H9 (cell line): Measurements from ENCODE around the gene IGDCC3. TPM values are rescaled to one million over a fixed set of nuclear protein-coding genes. Genes with fewer than 3 reads are reported as not detected.
A peak's percentile ranks its signal among the peaks of the same experiment; 100 is the strongest.

Source experiments
- DNase-seq: peaks from one replicate; pipeline ENCODE4 v3.0.0-alpha.2; 2017
- H2AFZ ChIP-seq: one replicate; pipeline ENCODE4 v1.6.1; 2013; ENCODE audit warnings: mild to moderate bottlenecking, low read length, control low read depth, moderate library complexity
- H2AK5ac ChIP-seq: 2 replicates; pipeline ENCODE4 v1.6.1; 2013; ENCODE audit warnings: low read length, control low read depth, mixed read lengths; ENCODE audit not compliant: insufficient read length
- H2BK120ac ChIP-seq: one replicate; pipeline ENCODE4 v1.6.1; 2013; ENCODE audit warnings: low read depth, mild to moderate bottlenecking, low read length, control low read depth, inconsistent platforms; ENCODE audit not compliant: poor library complexity, severe bottlenecking
- H2BK12ac ChIP-seq: 2 replicates; pipeline ENCODE4 v1.6.1; 2013; ENCODE audit warnings: low read length, control low read depth, mixed read lengths, low read depth; ENCODE audit not compliant: insufficient read length
- H2BK15ac ChIP-seq: 2 replicates; pipeline ENCODE4 v1.6.1; 2013; ENCODE audit warnings: low read depth, low read length, control low read depth
- H2BK20ac ChIP-seq: one replicate; pipeline ENCODE4 v1.6.1; 2013; ENCODE audit warnings: low read depth, mild to moderate bottlenecking, low read length, control low read depth, inconsistent platforms; ENCODE audit not compliant: poor library complexity, severe bottlenecking
- H2BK5ac ChIP-seq: 2 replicates; pipeline ENCODE4 v1.6.1; 2013; ENCODE audit warnings: low read length, control low read depth, mixed read lengths; ENCODE audit not compliant: insufficient read length
- H3K14ac ChIP-seq: 2 replicates; pipeline ENCODE4 v1.6.1; 2013; ENCODE audit warnings: low read length, control low read depth; ENCODE audit not compliant: insufficient read depth
- H3K18ac ChIP-seq: 2 replicates; pipeline ENCODE4 v1.6.1; 2013; ENCODE audit warnings: low read depth, mild to moderate bottlenecking, mixed read lengths, low read length, control low read depth; ENCODE audit not compliant: insufficient read length
- H3K23ac ChIP-seq: 2 replicates; pipeline ENCODE4 v1.6.1; 2013; ENCODE audit warnings: low read length, control low read depth, mixed read lengths, low read depth; ENCODE audit not compliant: insufficient read length
- H3K23me2 ChIP-seq: 2 replicates; pipeline ENCODE4 v1.6.1; 2013; ENCODE audit warnings: low read depth, mild to moderate bottlenecking, mixed read lengths, low read length, control low read depth; ENCODE audit not compliant: insufficient read length, poor library complexity, severe bottlenecking
- H3K27ac ChIP-seq: 2 replicates; pipeline ENCODE4 v1.5.1; 2013; ENCODE audit warnings: low read length, control low read depth, mixed read lengths, low read depth; ENCODE audit not compliant: insufficient read length
- H3K27me3 ChIP-seq: 2 replicates; pipeline ENCODE4 v1.6.1; 2013; ENCODE audit warnings: low read length, control low read depth, inconsistent platforms; ENCODE audit not compliant: insufficient read depth
- H3K4ac ChIP-seq: 2 replicates; pipeline ENCODE4 v1.6.1; 2013; ENCODE audit warnings: low read depth, mild to moderate bottlenecking, control low read depth, inconsistent platforms, low read length, moderate library complexity
- H3K4me1 ChIP-seq: 2 replicates; pipeline ENCODE4 v1.6.1; 2013; ENCODE audit warnings: low read length, control low read depth, inconsistent platforms; ENCODE audit not compliant: insufficient read depth
- H3K4me2 ChIP-seq: 2 replicates; pipeline ENCODE4 v1.6.1; 2013; ENCODE audit warnings: low read length, control low read depth, mixed read lengths; ENCODE audit not compliant: insufficient read length, insufficient read depth
- H3K56ac ChIP-seq: 2 replicates; pipeline ENCODE4 v1.6.1; 2013; ENCODE audit warnings: low read depth, mild to moderate bottlenecking, mixed read lengths, low read length, control low read depth; ENCODE audit not compliant: insufficient read length
- H3K79me1 ChIP-seq: 2 replicates; pipeline ENCODE4 v1.6.1; 2013; ENCODE audit warnings: low read depth, mild to moderate bottlenecking, moderate library complexity, low read length, control low read depth, inconsistent platforms; ENCODE audit not compliant: insufficient read depth, poor library complexity, severe bottlenecking
- H3K79me2 ChIP-seq: 2 replicates; pipeline ENCODE4 v1.6.1; 2013; ENCODE audit warnings: low read length, control low read depth, inconsistent platforms; ENCODE audit not compliant: insufficient read depth
- H3K9ac ChIP-seq: 2 replicates; pipeline ENCODE4 v1.6.1; 2013; ENCODE audit warnings: low read length, control low read depth, mixed read lengths; ENCODE audit not compliant: insufficient read length; ENCODE audit errors: extremely low read depth
- H3K9me3 ChIP-seq: one replicate; pipeline ENCODE4 v1.6.1; 2013; ENCODE audit warnings: low read depth, low read length, inconsistent platforms; ENCODE audit not compliant: control insufficient read depth
- H3T11ph ChIP-seq: one replicate; pipeline ENCODE4 v1.6.1; 2013; ENCODE audit warnings: mild to moderate bottlenecking, low read length, control low read depth, inconsistent platforms
- H4K20me1 ChIP-seq: one replicate; pipeline ENCODE4 v1.6.1; 2013; ENCODE audit not compliant: control insufficient read depth, insufficient read length, insufficient read depth
- H4K5ac ChIP-seq: 2 replicates; pipeline ENCODE4 v1.6.1; 2013; ENCODE audit warnings: low read depth, mild to moderate bottlenecking, mixed read lengths, low read length, control low read depth; ENCODE audit not compliant: insufficient read length
- H4K8ac ChIP-seq: replicated peaks from 2 replicates; pipeline ENCODE4 v1.6.1; 2013; ENCODE audit warnings: low read length, control low read depth, mixed read lengths, low read depth; ENCODE audit not compliant: insufficient read length
- H4K91ac ChIP-seq: 2 replicates; pipeline ENCODE4 v1.6.1; 2013; ENCODE audit warnings: low read depth, mild to moderate bottlenecking, moderate library complexity, mixed read lengths, low read length, control low read depth; ENCODE audit not compliant: insufficient read length
- H3K27ac Mint-ChIP-seq, 3 experiments: 2 replicates in 2 of 3; 3 replicates in 1 of 3; pipeline ENCODE4 v1.8.0; 2020 to 2021; ENCODE audit warnings: mixed read lengths in 3 of 3, mild to moderate bottlenecking in 1 of 3, moderate library complexity in 1 of 3
- H3K27me3 Mint-ChIP-seq: 2 replicates; pipeline ENCODE4 v1.8.0; 2021; ENCODE audit warnings: low read depth, mild to moderate bottlenecking, moderate library complexity, mixed read lengths
- H3K36me3 Mint-ChIP-seq, 3 experiments: 2 replicates in 2 of 3; 3 replicates in 1 of 3; pipeline ENCODE4 v1.8.0; 2020 to 2021; ENCODE audit warnings: low read depth in 3 of 3, mixed read lengths in 3 of 3; ENCODE audit not compliant: insufficient read depth in 1 of 3
- H3K4me1 Mint-ChIP-seq, 2 experiments: 2 replicates each; pipeline ENCODE4 v1.8.0; 2020; ENCODE audit warnings: mixed read lengths in 2 of 2
- H3K4me3 Mint-ChIP-seq, 2 experiments: 2 replicates in 1 of 2; 3 replicates in 1 of 2; pipeline ENCODE4 v1.8.0; 2020 to 2021; ENCODE audit warnings: mild to moderate bottlenecking in 2 of 2, mixed read lengths in 2 of 2, moderate library complexity in 1 of 2
- H3K9me3 Mint-ChIP-seq, 2 experiments: 2 replicates in 1 of 2; 3 replicates in 1 of 2; pipeline ENCODE4 v1.8.0; 2020; ENCODE audit warnings: mild to moderate bottlenecking in 2 of 2, mixed read lengths in 2 of 2, moderate library complexity in 1 of 2
- WGBS: extraction: QIAGEN DNeasy Blood & Tissue Kit; methylation state at CpG from one replicate; pipeline ENCODE4 v1.1.7; 2013; ENCODE audit warnings: missing lambda C conversion rate, low lambda C conversion rate, mixed read lengths; ENCODE audit not compliant: insufficient read length; ENCODE audit errors: extremely low coverage; 5-methylcytosine and 5-hydroxymethylcytosine counted together
- total RNA-seq: library from RNA; stranded (reverse); gene quantifications from 2 replicates; pipeline ENCODE4 v1.2.1, GENCODE V29; 2021
- TF ChIP-seq, protein P1 (sequence below): fragments of 200-600 bp; sonication (generic); conservative IDR thresholded peaks from 3 replicates; pipeline ENCODE4 v1.8.0; 2021; ENCODE audit warnings: antibody characterized with exemption, mild to moderate bottlenecking

IGDCC3 gene
- total RNA-seq, 1 experiment from 2014 or later = 18.9 TPM

DNA sequence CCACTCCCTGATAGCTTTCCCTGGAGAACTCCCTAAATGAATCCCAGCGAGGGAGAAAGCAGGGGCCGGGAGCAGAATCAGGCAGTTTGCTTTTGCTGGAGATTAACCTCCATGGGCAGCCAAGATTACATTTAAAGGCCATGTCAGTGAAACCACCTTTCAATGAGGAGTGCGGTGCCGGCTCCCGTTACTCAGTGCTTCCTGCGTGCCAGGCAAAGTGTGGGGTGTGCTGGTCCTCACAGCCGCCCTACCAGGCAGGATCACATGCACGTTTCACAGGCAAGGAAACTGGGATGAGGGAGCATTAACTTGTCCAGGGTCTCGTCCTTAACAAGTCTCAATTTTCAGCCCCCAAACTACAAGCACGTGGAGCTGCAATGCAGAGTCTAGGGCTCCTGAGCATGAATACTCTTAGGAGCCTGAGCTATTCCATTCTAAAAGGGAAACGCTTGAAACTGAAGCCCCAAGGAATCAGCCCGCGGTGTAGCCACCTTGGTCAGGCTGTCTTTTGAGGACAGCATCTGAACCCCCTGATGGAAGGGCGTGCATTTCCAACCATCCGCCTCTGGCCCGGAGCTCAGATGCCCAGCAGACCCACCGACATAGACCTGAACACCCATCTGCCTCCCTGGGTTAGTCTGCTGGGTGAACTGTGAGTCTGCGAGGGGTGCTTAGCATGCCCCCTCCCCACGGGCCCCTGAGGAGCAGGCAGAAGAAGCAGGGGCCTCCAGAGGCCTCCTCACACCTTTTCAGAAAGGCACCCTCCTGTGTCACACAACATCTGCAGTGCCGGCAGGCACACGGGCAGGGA is 5.6 kb downstream of the IGDCC3 start:
- peaks cover 17% of the 10 kb centered on the region; the same call in 1 of the 2 replicates for H3K4me1 ChIP-seq
- H4K5ac ChIP-seq = no peak overlapping the region
- H3K27me3 ChIP-seq = no peaks in the 10 kb centered on the region; the same call in 1 of the 2 replicates
- H3K56ac ChIP-seq = no peak overlapping the region
- peak; percentile 19 for DNase-seq
- H2BK5ac ChIP-seq = no peak overlapping the region
- H3T11ph ChIP-seq = no peak overlapping the region
- H3K14ac ChIP-seq = no peak overlapping the region
- no peak overlapping the region for H3K9ac ChIP-seq
- H3K4me3 Mint-ChIP-seq = no peak overlapping the region; a peak in 2 of 5 replicates
- peaks cover 19 to 24% (median 22%) of the 10 kb centered on the region in 3 experiments; a peak in 6 of 7 replicates for H3K36me3 Mint-ChIP-seq
- H3K27ac ChIP-seq = no peak overlapping the region
- H3K4me2 ChIP-seq = no peak overlapping the region
- no peak overlapping the region for H3K23ac ChIP-seq
- H3K23me2 ChIP-seq = peaks cover 4% of the 10 kb centered on the region
- TF ChIP-seq, protein P1, sequence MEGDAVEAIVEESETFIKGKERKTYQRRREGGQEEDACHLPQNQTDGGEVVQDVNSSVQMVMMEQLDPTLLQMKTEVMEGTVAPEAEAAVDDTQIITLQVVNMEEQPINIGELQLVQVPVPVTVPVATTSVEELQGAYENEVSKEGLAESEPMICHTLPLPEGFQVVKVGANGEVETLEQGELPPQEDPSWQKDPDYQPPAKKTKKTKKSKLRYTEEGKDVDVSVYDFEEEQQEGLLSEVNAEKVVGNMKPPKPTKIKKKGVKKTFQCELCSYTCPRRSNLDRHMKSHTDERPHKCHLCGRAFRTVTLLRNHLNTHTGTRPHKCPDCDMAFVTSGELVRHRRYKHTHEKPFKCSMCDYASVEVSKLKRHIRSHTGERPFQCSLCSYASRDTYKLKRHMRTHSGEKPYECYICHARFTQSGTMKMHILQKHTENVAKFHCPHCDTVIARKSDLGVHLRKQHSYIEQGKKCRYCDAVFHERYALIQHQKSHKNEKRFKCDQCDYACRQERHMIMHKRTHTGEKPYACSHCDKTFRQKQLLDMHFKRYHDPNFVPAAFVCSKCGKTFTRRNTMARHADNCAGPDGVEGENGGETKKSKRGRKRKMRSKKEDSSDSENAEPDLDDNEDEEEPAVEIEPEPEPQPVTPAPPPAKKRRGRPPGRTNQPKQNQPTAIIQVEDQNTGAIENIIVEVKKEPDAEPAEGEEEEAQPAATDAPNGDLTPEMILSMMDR = no peak
- no peaks in the 10 kb centered on the region for H4K20me1 ChIP-seq
- no peak overlapping the region for H3K18ac ChIP-seq
- no peaks in the 10 kb centered on the region for H3K9me3 Mint-ChIP-seq
- peaks cover 51 to 66% of the 10 kb centered on the region in 2 experiments for H3K4me1 Mint-ChIP-seq
- H3K27me3 Mint-ChIP-seq = peaks cover 25% of the 10 kb centered on the region
- no peaks in the 10 kb centered on the region; the same call in 1 of the 2 replicates for H3K79me2 ChIP-seq
- no peak overlapping the region for H3K27ac Mint-ChIP-seq
- no peak overlapping the region for H3K4ac ChIP-seq
- H2BK12ac ChIP-seq = no peak overlapping the region
- no peak overlapping the region for H4K8ac ChIP-seq
- no peak overlapping the region for H2BK120ac ChIP-seq
- no peak overlapping the region for H2AK5ac ChIP-seq
- no peak overlapping the region for H2BK15ac ChIP-seq
- no peak overlapping the region for H4K91ac ChIP-seq
- no peak overlapping the region for H2AFZ ChIP-seq
- no peaks in the 10 kb centered on the region for H3K79me1 ChIP-seq
- no CpG with 5 or more reads among the region's 21 CpGs for WGBS
- H2BK20ac ChIP-seq = no peak overlapping the region
- H3K9me3 ChIP-seq = no peaks in the 10 kb centered on the region
